K562 (cell line): ENCODE data around the gene SLBP.

Source experiments
- FOXP1 ChIP-seq: sonication (generic); formaldehyde crosslinking; IDR thresholded peaks from 2 replicates; pipeline ENCODE4 v1.8.0; 2022; ENCODE audit warnings: mild to moderate bottlenecking, missing genetic modification reagents
- HDAC1 ChIP-seq, 2 experiments: fragments of 450-650 bp; IDR thresholded peaks; 2 replicates each; pipeline ENCODE4 v1.6.1; 2016 to 2017; ENCODE audit warnings: inconsistent platforms in 1 of 2, mild to moderate bottlenecking in 1 of 2, moderate library complexity in 1 of 2
- JUN ChIP-seq, 2 experiments: sonication (generic) in 1 of 2; formaldehyde crosslinking in 1 of 2; IDR thresholded peaks; 2 replicates each; pipeline versions ENCODE4 v1.6.1 to v1.8.0; 2012 to 2022; ENCODE audit warnings: borderline replicate concordance in 2 of 2, mild to moderate bottlenecking in 2 of 2, improper control_type of control experiment in 1 of 2, low read depth in 1 of 2, low read length in 1 of 2, missing genetic modification reagents in 1 of 2
- JUNB ChIP-seq: fragments of 450-650 bp; formaldehyde crosslinking; conservative IDR thresholded peaks from 2 replicates; pipeline ENCODE4 v1.4.0; 2020; ENCODE audit warnings: mild to moderate bottlenecking
- NR4A1 ChIP-seq, 2 experiments: fragments of 250-450 bp in 1 of 2; fragments of 450-650 bp in 1 of 2; sonication (Bioruptor Pico) in 1 of 2; IDR thresholded peaks; 2 replicates each; pipeline versions ENCODE4 v1.4.0 to v1.6.1; 2016 to 2020; ENCODE audit warnings: mild to moderate bottlenecking in 2 of 2, missing compliant biosample characterization in 1 of 2, missing genetic modification characterization in 1 of 2, moderate library complexity in 1 of 2
- POLR2A ChIP-seq: fragments of 450-650 bp; conservative IDR thresholded peaks from 2 replicates; pipeline ENCODE4 v1.6.1; 2016
- RBM22 ChIP-seq: fragments of 200-400 bp; formaldehyde crosslinking; IDR thresholded peaks from 2 replicates; pipeline ENCODE4 v1.6.1; 2018; ENCODE audit warnings: low read length, low read depth; ENCODE audit not compliant: poor library complexity, severe bottlenecking
- STAT5B ChIP-seq: fragments of 250-450 bp; sonication (Bioruptor Pico); IDR thresholded peaks from 2 replicates; pipeline ENCODE4 v1.8.0; 2021; ENCODE audit warnings: mild to moderate bottlenecking, inconsistent platforms
- STAT6 ChIP-seq: sonication (generic); formaldehyde crosslinking; IDR thresholded peaks from 2 replicates; pipeline ENCODE4 v1.8.1; 2023; ENCODE audit warnings: mild to moderate bottlenecking, missing genetic modification reagents
- ZBTB8A ChIP-seq: fragments of 450-650 bp; IDR thresholded peaks from 2 replicates; pipeline ENCODE4 v1.6.1; 2018; ENCODE audit warnings: mild to moderate bottlenecking, moderate library complexity; ENCODE audit not compliant: partially characterized antibody
- ZNF668 ChIP-seq: fragments of 250-450 bp; sonication (Bioruptor Pico); IDR thresholded peaks from 2 replicates; pipeline ENCODE4 v1.8.0; 2022; ENCODE audit warnings: mild to moderate bottlenecking, inconsistent platforms

GRCh38 chr4:1727117-1728031 is 15.3 kb upstream of the SLBP start:
- TF ChIP-seq JUNB (CRISPR knock-in tag) = no peak
- no peak for TF ChIP-seq FOXP1
- TF ChIP-seq STAT5B (CRISPR knock-in tag) = no peak
- TF ChIP-seq HDAC1 (IDR thresholded peaks at IDR 0.05) = no peak
- no peak for TF ChIP-seq POLR2A
- no peak for TF ChIP-seq ZBTB8A
- TF ChIP-seq NR4A1 (CRISPR knock-in tag; IDR thresholded peaks at IDR 0.05) = no peak
- TF ChIP-seq NR4A1 (tag; IDR thresholded peaks at IDR 0.05) = no peak
- TF ChIP-seq STAT6 (CRISPR knock-in tag) = no peak
- no peak for TF ChIP-seq RBM22
- no peak for TF ChIP-seq JUN (IDR thresholded peaks at IDR 0.05; ENCODE audit: borderline replicate concordance, low read depth, low read length)
- TF ChIP-seq JUN (CRISPR knock-in tag; IDR thresholded peaks at IDR 0.05; ENCODE audit: borderline replicate concordance) = no peak
- no peak for TF ChIP-seq ZNF668
